HPDE6-E6E7 (cell line): ENCODE data around the gene WDR93.

Experiments
- DNase-seq: peaks from one replicate; pipeline ENCODE4 v3.0.0; 2011; ENCODE audit warnings: missing footprints; ENCODE audit errors: extremely low spot score

Gene WDR93

GRCh38 chr15:89790206-89790605, 99.6 kb downstream of the WDR93 start:
- DNase-seq = no peak

DNA sequence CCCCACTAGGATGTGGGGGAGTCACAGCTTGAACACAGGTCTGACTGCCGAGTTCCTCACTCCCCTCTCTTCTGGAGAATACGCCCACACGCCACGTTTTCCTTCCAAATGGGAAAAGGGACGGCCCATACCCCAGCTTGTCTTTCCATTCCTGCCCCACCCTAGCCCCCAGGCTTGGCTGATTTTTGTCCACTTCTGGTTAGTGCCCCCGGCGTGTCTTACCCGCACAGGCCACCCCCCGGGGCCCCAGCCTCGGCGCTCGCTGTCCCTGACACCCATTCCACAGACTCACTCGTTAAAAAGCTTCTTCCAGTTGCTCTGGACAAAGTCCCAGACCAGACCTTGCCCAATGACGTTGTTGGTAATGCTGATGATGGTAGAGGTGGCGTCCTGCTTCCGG, 100.0 kb downstream of the WDR93 start:
- DNase-seq = no peak

- DNase-seq = no peak
These were observed 101.6 kb downstream of the WDR93 start for GRCh38 chr15:89792106-89792805.
